Measurements from ENCODE around the gene MC1R.

DNA sequence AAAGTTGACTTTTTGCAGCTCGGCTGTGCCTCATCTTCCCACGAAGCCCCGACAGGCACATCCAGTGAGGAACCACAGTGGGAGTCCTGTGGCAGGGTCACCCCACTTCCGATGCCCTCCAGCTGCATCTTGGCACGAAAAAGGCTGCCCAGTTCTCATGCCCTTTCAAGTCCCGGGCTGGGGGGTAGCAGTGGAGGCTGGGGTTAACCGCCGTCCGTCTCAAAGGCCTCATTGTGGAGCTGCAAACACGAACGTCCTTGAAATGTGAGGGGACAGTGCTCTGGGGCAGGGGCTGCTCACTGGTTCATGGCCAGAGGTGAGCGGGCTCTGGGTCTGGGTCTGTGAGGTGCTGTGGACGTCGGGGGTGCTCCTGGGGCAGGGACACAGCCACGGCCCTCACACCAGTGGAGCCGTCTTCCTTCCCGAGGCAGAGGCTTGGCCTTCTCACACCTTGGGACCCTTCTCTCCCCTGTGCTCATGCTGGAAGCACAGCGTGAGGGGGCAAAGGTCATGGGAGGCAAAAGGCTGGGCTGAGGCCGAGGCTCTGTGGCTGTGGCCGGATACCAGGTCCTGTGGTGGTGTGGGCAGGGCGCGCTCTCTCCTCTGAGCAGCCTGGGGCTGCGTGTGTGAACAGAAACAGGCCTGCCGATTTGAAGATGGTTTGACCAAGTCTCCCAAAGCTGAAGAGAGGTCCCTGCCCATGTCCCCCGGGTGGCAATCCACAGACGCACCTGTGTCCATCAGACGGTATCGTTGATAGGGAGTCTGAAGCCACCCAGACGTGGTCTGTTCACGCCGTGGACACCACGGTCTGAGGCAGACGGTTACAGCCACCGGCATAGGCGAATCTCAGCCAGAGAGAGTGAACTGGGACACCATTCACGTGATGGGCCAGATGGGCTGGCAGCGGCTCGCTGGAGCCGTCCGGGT lies 3.1 kb upstream of the MC1R start:
- TF ChIP-seq, protein P1, sequence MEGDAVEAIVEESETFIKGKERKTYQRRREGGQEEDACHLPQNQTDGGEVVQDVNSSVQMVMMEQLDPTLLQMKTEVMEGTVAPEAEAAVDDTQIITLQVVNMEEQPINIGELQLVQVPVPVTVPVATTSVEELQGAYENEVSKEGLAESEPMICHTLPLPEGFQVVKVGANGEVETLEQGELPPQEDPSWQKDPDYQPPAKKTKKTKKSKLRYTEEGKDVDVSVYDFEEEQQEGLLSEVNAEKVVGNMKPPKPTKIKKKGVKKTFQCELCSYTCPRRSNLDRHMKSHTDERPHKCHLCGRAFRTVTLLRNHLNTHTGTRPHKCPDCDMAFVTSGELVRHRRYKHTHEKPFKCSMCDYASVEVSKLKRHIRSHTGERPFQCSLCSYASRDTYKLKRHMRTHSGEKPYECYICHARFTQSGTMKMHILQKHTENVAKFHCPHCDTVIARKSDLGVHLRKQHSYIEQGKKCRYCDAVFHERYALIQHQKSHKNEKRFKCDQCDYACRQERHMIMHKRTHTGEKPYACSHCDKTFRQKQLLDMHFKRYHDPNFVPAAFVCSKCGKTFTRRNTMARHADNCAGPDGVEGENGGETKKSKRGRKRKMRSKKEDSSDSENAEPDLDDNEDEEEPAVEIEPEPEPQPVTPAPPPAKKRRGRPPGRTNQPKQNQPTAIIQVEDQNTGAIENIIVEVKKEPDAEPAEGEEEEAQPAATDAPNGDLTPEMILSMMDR (IDR thresholded peaks at IDR 0.05), result no peak
- TF ChIP-seq POLR2A (IDR thresholded peaks at IDR 0.05) (no peak), POLR2AphosphoS5 (IDR thresholded peaks at IDR 0.05) (no peak), EP300 (IDR thresholded peaks at IDR 0.05) (no peak)
